GM23338 (cell line): ENCODE results near the gene SPEM1. TPM values are rescaled to one million over a fixed set of nuclear protein-coding genes. Genes with fewer than 3 reads are reported as not detected.

Experiments
- ATAC-seq: fragments of 200-7000 bp; cut with Tn5 transposase; 3 replicates; pipeline ENCODE4 v1.9.1; 2020
- DNase-seq: peaks from one replicate; pipeline ENCODE4 v3.0.0-alpha.2; 2015; ENCODE audit warnings: low spot score
- H2AFZ ChIP-seq: fragments of 200-600 bp; sonication (generic); 2 replicates; pipeline ENCODE4 v1.8.0; 2016; ENCODE audit warnings: antibody characterized with exemption, mild to moderate bottlenecking, moderate library complexity
- H3F3A ChIP-seq: fragments of 200-600 bp; sonication (generic); replicated peaks from 2 replicates; pipeline ENCODE4 v1.8.0; 2017; ENCODE audit warnings: antibody characterized with exemption, mixed run types, low read depth
- H3K27ac ChIP-seq: fragments of 200-600 bp; sonication (generic); 2 replicates; pipeline ENCODE4 v1.6.1; 2016; ENCODE audit warnings: low read depth
- H3K27me3 ChIP-seq: fragments of 200-600 bp; sonication (generic); 2 replicates; pipeline ENCODE4 v1.8.0; 2016; ENCODE audit warnings: mild to moderate bottlenecking, mixed run types, moderate library complexity; ENCODE audit not compliant: insufficient read depth
- H3K36me3 ChIP-seq: fragments of 200-600 bp; sonication (generic); 2 replicates; pipeline ENCODE4 v1.8.0; 2016; ENCODE audit warnings: mild to moderate bottlenecking; ENCODE audit not compliant: insufficient read depth
- H3K4me1 ChIP-seq: fragments of 200-600 bp; sonication (generic); 2 replicates; pipeline ENCODE4 v1.8.0; 2016; ENCODE audit warnings: mild to moderate bottlenecking, moderate library complexity; ENCODE audit not compliant: insufficient read depth
- H3K4me2 ChIP-seq: fragments of 200-600 bp; sonication (generic); 2 replicates; pipeline ENCODE4 v1.7.1; 2017; ENCODE audit warnings: mixed run types
- H3K4me3 ChIP-seq: fragments of 200-600 bp; sonication (generic); 2 replicates; pipeline ENCODE4 v1.6.1; 2016; ENCODE audit warnings: mixed run types
- H3K79me2 ChIP-seq: fragments of 200-600 bp; sonication (generic); replicated peaks from 2 replicates; pipeline ENCODE4 v1.8.0; 2017; ENCODE audit warnings: mild to moderate bottlenecking; ENCODE audit not compliant: insufficient read depth
- H3K9me2 ChIP-seq: fragments of 200-600 bp; sonication (generic); 2 replicates; pipeline ENCODE4 v1.8.0; 2017; ENCODE audit not compliant: insufficient read depth
- H4K20me1 ChIP-seq: fragments of 200-600 bp; sonication (generic); replicated peaks from 2 replicates; pipeline ENCODE4 v1.8.0; 2017; ENCODE audit warnings: mild to moderate bottlenecking; ENCODE audit not compliant: insufficient read depth
- H3K27ac Mint-ChIP-seq: 2 replicates; pipeline ENCODE4 v1.8.0; 2020; ENCODE audit warnings: inconsistent platforms, mild to moderate bottlenecking, moderate library complexity, mixed read lengths
- H3K27me3 Mint-ChIP-seq: 3 replicates; pipeline ENCODE4 v1.8.0; 2022; ENCODE audit warnings: low read depth, mild to moderate bottlenecking, moderate library complexity, mixed read lengths, inconsistent platforms; ENCODE audit not compliant: insufficient read depth, poor library complexity
- H3K36me3 Mint-ChIP-seq: 3 replicates; pipeline ENCODE4 v1.8.0; 2021; ENCODE audit warnings: low read depth, mild to moderate bottlenecking, inconsistent platforms, moderate library complexity, mixed read lengths
- H3K4me1 Mint-ChIP-seq: 3 replicates; pipeline ENCODE4 v1.8.0; 2020; ENCODE audit warnings: mild to moderate bottlenecking, inconsistent platforms, mixed read lengths
- H3K4me3 Mint-ChIP-seq: 3 replicates; pipeline ENCODE4 v1.8.0; 2021; ENCODE audit warnings: moderate library complexity, mild to moderate bottlenecking, inconsistent platforms, mixed read lengths
- H3K9me3 Mint-ChIP-seq: 3 replicates; pipeline ENCODE4 v1.8.0; 2020; ENCODE audit warnings: moderate library complexity, mild to moderate bottlenecking, inconsistent platforms, mixed read lengths
- CREB1 ChIP-seq: fragments of 250-450 bp; sonication (Bioruptor Pico); IDR thresholded peaks from 2 replicates; pipeline ENCODE4 v1.5.0; 2020; ENCODE audit warnings: low read depth, mild to moderate bottlenecking, moderate library complexity
- EZH2 ChIP-seq: fragments of 200-600 bp; sonication (generic); IDR thresholded peaks from one replicate; pipeline ENCODE4 v1.8.0; 2017; ENCODE audit warnings: antibody characterized with exemption, mild to moderate bottlenecking, low read depth; ENCODE audit not compliant: unreplicated experiment
- EZH2phosphoT487 ChIP-seq: fragments of 200-600 bp; sonication (generic); IDR thresholded peaks from one replicate; pipeline ENCODE4 v1.8.1; 2018; ENCODE audit warnings: antibody characterized with exemption; ENCODE audit not compliant: unreplicated experiment
- JUNB ChIP-seq: IDR thresholded peaks from one replicate; pipeline ENCODE4 v1.6.1; 2016; ENCODE audit warnings: antibody characterized with exemption; ENCODE audit not compliant: unreplicated experiment
- NANOG ChIP-seq: IDR thresholded peaks from 2 replicates; pipeline ENCODE4 v1.6.1; 2016; ENCODE audit warnings: antibody characterized with exemption, borderline replicate concordance
- POLR2AphosphoS5 ChIP-seq: IDR thresholded peaks from 2 replicates; pipeline ENCODE4 v1.6.1; 2016; ENCODE audit warnings: antibody characterized with exemption, low read depth
- STAT1 ChIP-seq: IDR thresholded peaks from one replicate; pipeline ENCODE4 v1.6.1; 2016; ENCODE audit warnings: antibody characterized with exemption; ENCODE audit not compliant: unreplicated experiment
- ZNF114 ChIP-seq: fragments of 250-450 bp; sonication (Bioruptor Pico); IDR thresholded peaks from 2 replicates; pipeline ENCODE4 v1.5.0; 2020; ENCODE audit warnings: mild to moderate bottlenecking, moderate library complexity
- ZNF331 ChIP-seq: fragments of 250-450 bp; sonication (Bioruptor Pico); IDR thresholded peaks from 2 replicates; pipeline ENCODE4 v1.5.0; 2020; ENCODE audit warnings: low read depth, mild to moderate bottlenecking, moderate library complexity
- polyA plus RNA-seq: library from polyadenylated mRNA; unstranded; fragments of >200 nt; fragmentation: Nextera tagmentation; extraction: Ambion mirVana; gene quantifications from 2 replicates; pipeline ENCODE4 v1.2.1, GENCODE V29; 2016
- total RNA-seq: library from RNA; depleted of rRNA; stranded (reverse); fragments of >200 nt; shearing (Covaris generic); gene quantifications from 2 replicates; pipeline ENCODE4 v1.2.3, GENCODE V29; 2014
- TF ChIP-seq, protein P1 (sequence below): fragments of 250-450 bp; sonication (Bioruptor Pico); IDR thresholded peaks from 2 replicates; pipeline ENCODE4 v1.5.0; 2020; ENCODE audit warnings: mild to moderate bottlenecking, moderate library complexity
- TF ChIP-seq, protein P2 (sequence below): IDR thresholded peaks from one replicate; pipeline ENCODE4 v1.6.1; 2018; ENCODE audit warnings: antibody characterized with exemption; ENCODE audit not compliant: unreplicated experiment

The SPEM1 gene
- total and polyA plus RNA-seq, 2 experiments from 2014 or later: not detected

DNA sequence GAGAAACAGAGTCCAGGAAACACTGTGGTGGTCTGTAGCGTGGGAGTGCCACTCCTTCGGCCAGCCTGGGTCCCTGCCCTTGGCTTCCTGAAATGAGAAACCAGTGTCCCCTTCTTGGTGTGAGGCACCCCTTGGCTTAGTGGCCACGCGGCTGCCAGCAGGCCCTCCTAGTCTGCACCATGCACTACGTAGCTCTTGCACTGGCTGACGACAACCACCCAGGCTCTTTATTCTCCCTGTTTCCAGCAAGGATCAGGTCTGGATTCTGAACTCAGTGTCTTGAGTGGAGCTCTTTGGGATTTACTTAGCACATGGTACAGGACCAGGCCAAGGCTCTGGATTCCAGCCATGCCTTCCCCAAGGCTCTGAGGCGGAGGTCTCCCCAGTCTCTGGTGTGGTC lies 7.4 kb downstream of the SPEM1 start (continued):
- TF ChIP-seq, protein P1, sequence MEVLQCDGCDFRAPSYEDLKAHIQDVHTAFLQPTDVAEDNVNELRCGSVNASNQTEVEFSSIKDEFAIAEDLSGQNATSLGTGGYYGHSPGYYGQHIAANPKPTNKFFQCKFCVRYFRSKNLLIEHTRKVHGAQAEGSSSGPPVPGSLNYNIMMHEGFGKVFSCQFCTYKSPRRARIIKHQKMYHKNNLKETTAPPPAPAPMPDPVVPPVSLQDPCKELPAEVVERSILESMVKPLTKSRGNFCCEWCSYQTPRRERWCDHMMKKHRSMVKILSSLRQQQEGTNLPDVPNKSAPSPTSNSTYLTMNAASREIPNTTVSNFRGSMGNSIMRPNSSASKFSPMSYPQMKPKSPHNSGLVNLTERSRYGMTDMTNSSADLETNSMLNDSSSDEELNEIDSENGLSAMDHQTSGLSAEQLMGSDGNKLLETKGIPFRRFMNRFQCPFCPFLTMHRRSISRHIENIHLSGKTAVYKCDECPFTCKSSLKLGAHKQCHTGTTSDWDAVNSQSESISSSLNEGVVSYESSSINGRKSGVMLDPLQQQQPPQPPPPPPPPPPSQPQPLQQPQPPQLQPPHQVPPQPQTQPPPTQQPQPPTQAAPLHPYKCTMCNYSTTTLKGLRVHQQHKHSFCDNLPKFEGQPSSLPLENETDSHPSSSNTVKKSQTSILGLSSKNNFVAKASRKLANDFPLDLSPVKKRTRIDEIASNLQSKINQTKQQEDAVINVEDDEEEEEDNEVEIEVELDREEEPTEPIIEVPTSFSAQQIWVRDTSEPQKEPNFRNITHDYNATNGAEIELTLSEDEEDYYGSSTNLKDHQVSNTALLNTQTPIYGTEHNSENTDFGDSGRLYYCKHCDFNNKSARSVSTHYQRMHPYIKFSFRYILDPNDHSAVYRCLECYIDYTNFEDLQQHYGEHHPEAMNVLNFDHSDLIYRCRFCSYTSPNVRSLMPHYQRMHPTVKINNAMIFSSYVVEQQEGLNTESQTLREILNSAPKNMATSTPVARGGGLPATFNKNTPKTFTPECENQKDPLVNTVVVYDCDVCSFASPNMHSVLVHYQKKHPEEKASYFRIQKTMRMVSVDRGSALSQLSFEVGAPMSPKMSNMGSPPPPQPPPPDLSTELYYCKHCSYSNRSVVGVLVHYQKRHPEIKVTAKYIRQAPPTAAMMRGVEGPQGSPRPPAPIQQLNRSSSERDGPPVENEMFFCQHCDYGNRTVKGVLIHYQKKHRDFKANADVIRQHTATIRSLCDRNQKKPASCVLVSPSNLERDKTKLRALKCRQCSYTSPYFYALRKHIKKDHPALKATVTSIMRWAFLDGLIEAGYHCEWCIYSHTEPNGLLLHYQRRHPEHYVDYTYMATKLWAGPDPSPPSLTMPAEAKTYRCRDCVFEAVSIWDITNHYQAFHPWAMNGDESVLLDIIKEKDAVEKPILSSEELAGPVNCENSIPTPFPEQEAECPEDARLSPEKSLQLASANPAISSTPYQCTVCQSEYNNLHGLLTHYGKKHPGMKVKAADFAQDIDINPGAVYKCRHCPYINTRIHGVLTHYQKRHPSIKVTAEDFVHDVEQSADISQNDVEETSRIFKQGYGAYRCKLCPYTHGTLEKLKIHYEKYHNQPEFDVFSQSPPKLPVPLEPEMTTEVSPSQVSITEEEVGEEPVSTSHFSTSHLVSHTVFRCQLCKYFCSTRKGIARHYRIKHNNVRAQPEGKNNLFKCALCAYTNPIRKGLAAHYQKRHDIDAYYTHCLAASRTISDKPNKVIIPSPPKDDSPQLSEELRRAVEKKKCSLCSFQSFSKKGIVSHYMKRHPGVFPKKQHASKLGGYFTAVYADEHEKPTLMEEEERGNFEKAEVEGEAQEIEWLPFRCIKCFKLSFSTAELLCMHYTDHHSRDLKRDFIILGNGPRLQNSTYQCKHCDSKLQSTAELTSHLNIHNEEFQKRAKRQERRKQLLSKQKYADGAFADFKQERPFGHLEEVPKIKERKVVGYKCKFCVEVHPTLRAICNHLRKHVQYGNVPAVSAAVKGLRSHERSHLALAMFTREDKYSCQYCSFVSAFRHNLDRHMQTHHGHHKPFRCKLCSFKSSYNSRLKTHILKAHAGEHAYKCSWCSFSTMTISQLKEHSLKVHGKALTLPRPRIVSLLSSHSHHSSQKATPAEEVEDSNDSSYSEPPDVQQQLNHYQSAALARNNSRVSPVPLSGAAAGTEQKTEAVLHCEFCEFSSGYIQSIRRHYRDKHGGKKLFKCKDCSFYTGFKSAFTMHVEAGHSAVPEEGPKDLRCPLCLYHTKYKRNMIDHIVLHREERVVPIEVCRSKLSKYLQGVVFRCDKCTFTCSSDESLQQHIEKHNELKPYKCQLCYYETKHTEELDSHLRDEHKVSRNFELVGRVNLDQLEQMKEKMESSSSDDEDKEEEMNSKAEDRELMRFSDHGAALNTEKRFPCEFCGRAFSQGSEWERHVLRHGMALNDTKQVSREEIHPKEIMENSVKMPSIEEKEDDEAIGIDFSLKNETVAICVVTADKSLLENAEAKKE (CRISPR knock-in tag): no peak
- TF ChIP-seq ZNF331 (CRISPR knock-in tag) (no peak), ZNF114 (CRISPR knock-in tag) (no peak), JUNB (no peak), NANOG (no peak), CREB1 (no peak)

DNA sequence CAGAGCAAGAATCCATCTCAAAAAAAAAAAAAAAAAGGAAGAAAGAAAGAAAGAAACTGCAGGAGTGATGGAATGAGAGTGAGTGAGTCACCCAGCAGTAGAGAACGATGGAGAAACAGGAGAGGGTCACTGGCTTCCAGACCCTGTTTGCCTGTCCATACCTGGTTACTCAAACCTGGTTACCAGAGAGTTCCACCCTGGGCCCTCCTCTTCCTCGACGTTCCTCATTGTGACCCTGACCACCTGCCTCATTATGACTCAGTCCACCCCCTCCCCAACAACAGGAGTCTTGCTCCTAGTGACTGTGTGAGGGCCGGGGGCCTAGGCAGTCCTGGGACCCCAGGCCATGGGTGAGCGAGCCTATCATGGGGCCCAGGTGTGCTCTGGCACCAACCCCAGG lies 8.4 kb downstream of the SPEM1 start, which contains the start of gene SPEM3:
Gene SPEM3, plus strand, starts transcription at position 301 of the 400 bp plus-strand sequence. Its CDS starts 46 bp downstream, at position 347.
- Mint-ChIP-seq H3K27ac (no peak within 1 kb of the TSS; the same call in 1 of the 2 replicates), H3K4me3 (no peak within 1 kb of the TSS), H3K27me3 (peaks cover 21% of the 10 kb centered on the region), H3K9me3 (no peaks in the 10 kb centered on the region; the same call in 2 of the 3 replicates), H3K4me1 (no peaks in the 10 kb centered on the region; the same call in 2 of the 3 replicates), H3K36me3 (no peaks in the 10 kb centered on the region)
- Histone ChIP-seq H3K36me3 (no peaks in the 10 kb centered on the region), H3K27ac (no peak within 1 kb of the TSS), H2AFZ (no peak within 1 kb of the TSS), H3K4me1 (no peaks in the 10 kb centered on the region), H3K79me2 (no peaks in the 10 kb centered on the region), H3K4me2 (no peak within 1 kb of the TSS), H3K4me3 (no peak within 1 kb of the TSS), H3K27me3 (no peaks in the 10 kb centered on the region), H4K20me1 (no peaks in the 10 kb centered on the region), H3K9me2 (0 out of 2 replicates have a peak, but pooled peaks cover 13% of the 10 kb centered on the region), H3F3A (no peaks in the 10 kb centered on the region)
- DNase-seq: no peak
- no peak for ATAC-seq
- TF ChIP-seq, protein P2, sequence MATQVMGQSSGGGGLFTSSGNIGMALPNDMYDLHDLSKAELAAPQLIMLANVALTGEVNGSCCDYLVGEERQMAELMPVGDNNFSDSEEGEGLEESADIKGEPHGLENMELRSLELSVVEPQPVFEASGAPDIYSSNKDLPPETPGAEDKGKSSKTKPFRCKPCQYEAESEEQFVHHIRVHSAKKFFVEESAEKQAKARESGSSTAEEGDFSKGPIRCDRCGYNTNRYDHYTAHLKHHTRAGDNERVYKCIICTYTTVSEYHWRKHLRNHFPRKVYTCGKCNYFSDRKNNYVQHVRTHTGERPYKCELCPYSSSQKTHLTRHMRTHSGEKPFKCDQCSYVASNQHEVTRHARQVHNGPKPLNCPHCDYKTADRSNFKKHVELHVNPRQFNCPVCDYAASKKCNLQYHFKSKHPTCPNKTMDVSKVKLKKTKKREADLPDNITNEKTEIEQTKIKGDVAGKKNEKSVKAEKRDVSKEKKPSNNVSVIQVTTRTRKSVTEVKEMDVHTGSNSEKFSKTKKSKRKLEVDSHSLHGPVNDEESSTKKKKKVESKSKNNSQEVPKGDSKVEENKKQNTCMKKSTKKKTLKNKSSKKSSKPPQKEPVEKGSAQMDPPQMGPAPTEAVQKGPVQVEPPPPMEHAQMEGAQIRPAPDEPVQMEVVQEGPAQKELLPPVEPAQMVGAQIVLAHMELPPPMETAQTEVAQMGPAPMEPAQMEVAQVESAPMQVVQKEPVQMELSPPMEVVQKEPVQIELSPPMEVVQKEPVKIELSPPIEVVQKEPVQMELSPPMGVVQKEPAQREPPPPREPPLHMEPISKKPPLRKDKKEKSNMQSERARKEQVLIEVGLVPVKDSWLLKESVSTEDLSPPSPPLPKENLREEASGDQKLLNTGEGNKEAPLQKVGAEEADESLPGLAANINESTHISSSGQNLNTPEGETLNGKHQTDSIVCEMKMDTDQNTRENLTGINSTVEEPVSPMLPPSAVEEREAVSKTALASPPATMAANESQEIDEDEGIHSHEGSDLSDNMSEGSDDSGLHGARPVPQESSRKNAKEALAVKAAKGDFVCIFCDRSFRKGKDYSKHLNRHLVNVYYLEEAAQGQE: no peak
- TF ChIP-seq CREB1 (no peak), EZH2 (no peak), POLR2AphosphoS5 (no peak), ZNF331 (CRISPR knock-in tag) (no peak), ZNF114 (CRISPR knock-in tag) (no peak), JUNB (no peak), EZH2phosphoT487 (no peak), NANOG (no peak), STAT1 (no peak)
